GM18505 (cell line): ENCODE results near the gene WDFY1.
A peak's percentile ranks its signal among the peaks of the same experiment; 100 is the strongest.

ENCODE experiments used
- ATAC-seq: cut with Tn5 transposase; IDR thresholded peaks from one replicate; pipeline ENCODE4 v1.9.1; 2021; ENCODE audit not compliant: unreplicated experiment
- POLR2A ChIP-seq: IDR thresholded peaks from 4 replicates; pipeline ENCODE4 v1.6.1; 2011; ENCODE audit warnings: borderline replicate concordance; ENCODE audit not compliant: insufficient read depth, insufficient read length; ENCODE audit errors: extremely low read depth

WDFY1 gene

GRCh38 chr2:223973606-223974005 lies 28.5 kb upstream of the WDFY1 start:
- no peak for TF ChIP-seq POLR2A
- no peak for ATAC-seq

- TF ChIP-seq POLR2A = no peak
- ATAC-seq = no peak
These were observed 27.5 kb upstream of the WDFY1 start for GRCh38 chr2:223972656-223973102.

DNA sequence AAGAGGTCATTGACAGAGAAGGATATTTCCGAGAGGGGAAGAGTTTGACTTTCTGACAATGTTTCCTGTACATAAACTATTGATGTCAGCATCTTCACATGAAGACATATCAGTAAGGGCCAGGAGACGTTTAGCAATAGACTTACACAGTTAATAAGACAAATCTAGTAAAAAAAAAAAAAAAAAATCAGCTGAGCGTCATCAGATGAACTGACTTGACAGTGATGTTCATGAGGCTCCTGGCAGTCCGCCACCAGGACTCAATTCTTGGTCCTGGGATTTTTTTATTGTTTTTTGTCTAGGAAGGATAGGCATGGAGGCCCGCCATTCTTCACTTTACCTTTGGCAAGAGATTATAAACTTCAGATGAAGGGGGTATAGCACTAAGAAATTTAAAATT lies 26.6 kb upstream of the WDFY1 start:
- no peak for TF ChIP-seq POLR2A
- ATAC-seq = no peak

- TF ChIP-seq POLR2A = no peak
- no peak for ATAC-seq
These were observed 25.4 kb upstream of the WDFY1 start for GRCh38 chr2:223970343-223971128.

DNA sequence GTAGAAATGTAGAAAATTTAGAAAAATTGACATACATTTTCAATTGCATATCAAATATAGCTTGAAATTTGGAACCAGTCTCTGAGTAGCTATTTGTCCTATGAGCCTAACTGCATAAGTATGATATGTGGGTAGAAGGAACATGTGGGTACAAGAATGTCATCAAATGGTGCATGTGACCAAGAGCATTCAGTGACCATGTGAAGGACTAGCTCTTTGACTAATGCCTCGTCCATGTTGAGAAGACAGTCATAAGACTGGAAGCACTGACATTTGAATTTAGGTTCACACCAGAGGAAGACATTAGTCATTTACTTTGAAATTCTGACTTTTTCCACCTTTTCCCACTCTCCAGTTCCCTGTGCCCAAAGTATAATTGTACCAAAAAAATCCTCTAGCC lies 24.7 kb upstream of the WDFY1 start:
- ATAC-seq = no peak
- no peak for TF ChIP-seq POLR2A

GRCh38 chr2:223969315-223969714 lies 24.2 kb upstream of the WDFY1 start:
- ATAC-seq = no peak
- TF ChIP-seq POLR2A = no peak

GRCh38 chr2:223967981-223968380 lies 22.8 kb upstream of the WDFY1 start:
- no peak for TF ChIP-seq POLR2A
- ATAC-seq = no peak

- no peak for ATAC-seq
These were observed 14.6 kb upstream of the WDFY1 start for GRCh38 chr2:223959688-223960087.

GRCh38 chr2:223957092-223957851 lies 12.1 kb upstream of the WDFY1 start, which contains the start of gene MRPL44:
Gene MRPL44 (plus strand): TSS chr2:223957463. CDS start chr2:223957473, 10 bp downstream.
- peak; percentile 69 for TF ChIP-seq POLR2A

More at GRCh38 chr2:223959688-223960087, 14.6 kb upstream of the WDFY1 start:
- TF ChIP-seq POLR2A = no peak

DNA sequence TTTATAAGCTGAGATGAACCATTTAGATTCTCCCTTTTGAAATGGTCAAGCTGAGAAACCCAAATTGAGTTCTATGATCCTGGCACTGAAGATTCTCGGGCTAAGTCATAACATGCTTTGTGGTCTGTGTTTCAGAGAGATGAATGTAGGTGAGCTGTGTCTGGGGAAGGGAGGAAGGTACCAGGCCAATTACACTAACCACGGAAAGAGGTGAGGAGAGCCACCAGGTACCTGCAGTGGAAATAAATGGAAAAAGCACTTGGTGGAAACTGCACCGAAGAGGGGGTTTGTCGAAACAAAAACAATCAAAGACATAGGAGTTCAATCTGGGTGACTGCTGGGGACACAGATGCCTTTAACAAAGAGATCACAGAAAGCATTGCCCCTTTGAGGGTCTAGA lies 11.2 kb upstream of the WDFY1 start:
- ATAC-seq = no peak
- no peak for TF ChIP-seq POLR2A

More at GRCh38 chr2:223957092-223957851, 12.1 kb upstream of the WDFY1 start, which contains the start of gene MRPL44:
- peak; percentile 97 for ATAC-seq

DNA sequence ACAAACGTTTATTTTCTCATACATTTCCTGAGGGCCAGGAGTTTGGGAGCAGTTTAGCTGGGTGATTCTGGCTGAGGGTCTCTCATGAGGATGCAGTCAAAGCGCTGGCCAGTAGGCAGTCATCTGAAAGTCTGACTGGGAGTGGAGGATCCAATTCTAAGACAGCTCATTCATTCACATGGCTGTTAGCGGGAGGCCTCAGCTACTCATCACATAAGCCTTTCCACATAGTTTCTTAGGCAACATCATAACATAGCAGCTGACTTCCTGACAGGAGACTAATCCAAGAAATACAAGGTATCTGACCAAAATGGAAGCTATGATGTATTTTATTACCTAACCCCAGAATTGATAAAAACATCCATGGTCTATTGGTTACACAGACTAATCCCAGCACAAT lies 9.3 kb upstream of the WDFY1 start:
- ATAC-seq = no peak
- TF ChIP-seq POLR2A = no peak

DNA sequence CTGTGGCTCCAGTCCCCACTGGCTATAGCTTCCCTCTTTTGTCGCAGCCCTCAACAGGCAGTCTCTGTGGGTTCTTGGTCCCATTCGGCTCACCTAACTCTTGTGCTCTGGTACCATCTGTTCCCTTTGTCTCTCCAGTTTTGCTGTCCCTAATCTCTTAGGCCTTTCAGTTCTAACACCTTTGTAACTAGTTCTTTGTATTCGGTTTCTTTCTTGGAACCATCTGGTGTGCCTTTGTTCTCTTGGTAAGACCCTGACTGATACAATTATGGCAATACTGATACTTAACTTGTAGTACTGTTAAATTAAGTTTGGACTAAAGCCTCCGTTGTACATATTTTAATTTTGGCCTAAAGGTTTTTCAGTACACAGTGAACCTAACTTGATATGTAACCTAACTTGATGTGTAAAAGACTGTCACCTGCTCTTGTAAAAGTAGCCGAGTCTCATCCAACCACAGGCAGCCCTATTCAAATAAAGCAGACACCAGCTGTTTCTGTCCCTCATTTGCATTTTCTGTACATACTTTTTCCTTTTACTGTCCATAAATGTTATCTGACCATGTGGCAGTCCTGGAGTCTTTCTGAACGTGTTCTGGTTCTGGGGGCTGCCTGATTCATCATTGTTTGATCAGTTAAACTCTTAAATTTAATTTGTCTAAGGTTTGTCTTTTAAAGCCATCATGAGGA lies 7.3 kb upstream of the WDFY1 start:
- ATAC-seq = peak; percentile 35
- TF ChIP-seq POLR2A = peak; percentile 37

GRCh38 chr2:223950448-223951347 lies 5.6 kb upstream of the WDFY1 start:
- TF ChIP-seq POLR2A = no peak
- no peak for ATAC-seq

DNA sequence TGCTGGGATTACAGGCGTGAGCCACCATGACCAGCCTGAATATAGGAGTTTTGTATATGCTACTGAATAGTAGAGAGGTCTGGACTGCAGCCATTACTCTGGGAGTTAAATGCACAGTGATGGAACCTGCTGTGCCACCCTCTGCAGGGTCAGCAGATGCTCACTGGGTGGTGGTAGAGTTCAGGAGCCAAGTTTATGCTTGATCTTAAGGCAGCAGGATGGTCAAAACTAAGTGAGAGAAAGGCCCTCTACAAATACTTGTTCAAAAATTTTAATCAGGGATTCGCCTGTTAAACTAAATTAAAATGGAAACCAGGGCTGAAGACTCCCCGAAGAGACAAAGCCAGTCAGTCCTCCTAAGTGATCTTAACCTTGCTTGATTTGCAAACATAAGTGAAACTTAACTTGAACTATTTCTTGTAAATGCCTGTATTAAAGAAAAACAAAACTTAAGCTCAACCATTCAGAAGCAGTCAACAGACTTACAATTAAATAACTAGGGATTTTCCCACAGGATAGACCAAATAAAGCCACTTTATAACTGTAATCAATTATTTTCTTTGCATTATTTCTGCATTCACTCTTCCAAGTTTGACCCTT lies 4.2 kb upstream of the WDFY1 start:
- ATAC-seq = no peak
- TF ChIP-seq POLR2A = peak; percentile 29
